Subcutaneous adipose tissue (tissue), 4 donors: ENCODE results near the gene CELA1. TPM values are rescaled to one million over a fixed set of nuclear protein-coding genes. Genes with fewer than 3 reads are reported as not detected.

ENCODE experiments used
- total RNA-seq, 4 donors: library from RNA; depleted of rRNA; stranded (reverse); fragments of >200 nt; gene quantifications; one replicate each; pipeline ENCODE4 v1.1.0, GENCODE V29; 2016
- TF ChIP-seq, protein P1 (sequence below): fragments of 450-650 bp; IDR thresholded peaks from one replicate; pipeline ENCODE4 v1.5.1; 2016; ENCODE audit warnings: low read depth, mild to moderate bottlenecking, control low read depth, antibody characterized with exemption, moderate library complexity

The CELA1 gene
- total RNA-seq, 4 donors from 2014 or later, result not detected

DNA sequence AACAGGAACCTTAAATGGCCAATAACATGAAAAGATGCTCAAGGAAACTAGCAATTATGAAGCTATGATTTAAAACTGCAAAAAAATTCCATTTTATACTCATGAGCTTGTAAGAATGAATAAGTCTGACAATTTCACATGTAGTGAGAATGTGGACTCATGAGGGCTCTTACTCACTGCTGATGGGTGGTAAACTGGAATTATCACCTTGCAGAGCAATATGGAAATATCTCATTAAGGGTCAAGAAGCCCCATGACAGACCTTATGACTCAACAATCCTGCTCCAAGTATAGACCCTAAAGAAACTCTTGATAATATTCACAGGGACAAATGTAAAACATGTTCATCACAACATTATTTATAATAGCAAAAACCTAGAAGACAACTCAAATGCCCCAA lies 52.8 kb downstream of the CELA1 start:
- TF ChIP-seq, protein P1, sequence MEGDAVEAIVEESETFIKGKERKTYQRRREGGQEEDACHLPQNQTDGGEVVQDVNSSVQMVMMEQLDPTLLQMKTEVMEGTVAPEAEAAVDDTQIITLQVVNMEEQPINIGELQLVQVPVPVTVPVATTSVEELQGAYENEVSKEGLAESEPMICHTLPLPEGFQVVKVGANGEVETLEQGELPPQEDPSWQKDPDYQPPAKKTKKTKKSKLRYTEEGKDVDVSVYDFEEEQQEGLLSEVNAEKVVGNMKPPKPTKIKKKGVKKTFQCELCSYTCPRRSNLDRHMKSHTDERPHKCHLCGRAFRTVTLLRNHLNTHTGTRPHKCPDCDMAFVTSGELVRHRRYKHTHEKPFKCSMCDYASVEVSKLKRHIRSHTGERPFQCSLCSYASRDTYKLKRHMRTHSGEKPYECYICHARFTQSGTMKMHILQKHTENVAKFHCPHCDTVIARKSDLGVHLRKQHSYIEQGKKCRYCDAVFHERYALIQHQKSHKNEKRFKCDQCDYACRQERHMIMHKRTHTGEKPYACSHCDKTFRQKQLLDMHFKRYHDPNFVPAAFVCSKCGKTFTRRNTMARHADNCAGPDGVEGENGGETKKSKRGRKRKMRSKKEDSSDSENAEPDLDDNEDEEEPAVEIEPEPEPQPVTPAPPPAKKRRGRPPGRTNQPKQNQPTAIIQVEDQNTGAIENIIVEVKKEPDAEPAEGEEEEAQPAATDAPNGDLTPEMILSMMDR, result no peak

DNA sequence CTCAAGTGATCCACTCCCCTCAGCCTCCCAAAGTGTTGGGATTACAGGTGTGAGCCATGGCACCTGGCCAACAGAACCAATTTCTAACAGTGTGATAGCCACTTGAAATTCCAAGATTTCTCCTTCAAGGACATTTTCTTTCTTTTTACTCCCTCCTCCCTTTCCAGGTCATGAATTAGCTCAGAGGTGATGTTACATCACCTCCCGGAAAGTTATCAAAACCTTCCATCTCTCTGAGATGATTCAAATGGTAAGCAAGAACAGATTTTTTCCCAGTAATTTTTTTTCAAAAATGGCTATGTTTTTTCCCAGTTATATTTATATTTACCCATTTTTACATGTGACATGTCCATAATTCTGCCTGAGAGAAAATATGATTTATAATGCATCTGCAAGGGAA lies 60.6 kb downstream of the CELA1 start:
- TF ChIP-seq, protein P1, result no peak

DNA sequence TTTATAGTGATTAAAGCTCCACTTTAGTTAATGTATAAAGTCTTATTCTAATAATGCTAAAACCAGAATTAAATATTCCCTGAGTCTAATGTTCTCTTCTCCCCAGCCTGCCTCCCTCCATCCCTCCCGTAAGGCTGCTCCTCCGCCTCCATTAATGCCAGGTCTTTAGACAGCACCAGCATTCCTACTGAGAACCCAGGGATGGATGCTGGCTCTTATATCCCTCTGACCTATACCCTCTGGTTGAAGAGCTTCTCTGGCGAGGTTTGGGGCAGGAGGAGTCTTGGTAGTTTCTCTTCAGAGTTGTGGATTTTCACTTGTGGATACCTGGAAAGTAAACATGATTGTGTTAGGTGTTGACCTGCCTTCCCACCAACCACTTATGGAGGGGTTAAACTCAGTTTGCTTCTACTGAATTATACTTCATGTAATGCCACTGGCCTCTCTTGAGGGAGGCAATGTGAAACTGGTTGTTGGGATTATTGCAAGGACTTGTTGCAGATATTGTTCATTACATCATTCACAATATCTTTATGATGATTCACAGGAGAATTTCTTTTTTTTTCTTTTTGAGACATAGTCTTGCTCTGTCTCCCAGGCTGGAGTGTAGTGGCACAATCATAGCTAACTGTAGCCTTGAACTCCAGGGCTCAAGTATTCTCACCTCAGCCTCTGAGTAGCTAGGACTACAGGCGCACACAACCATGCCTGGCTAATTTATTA lies 65.1 kb downstream of the CELA1 start:
- TF ChIP-seq, protein P1, result no peak

Other genes starting within 250 kb of the CELA1 start
- gene TFCP2, start 173.5 kb downstream of the CELA1 start, total RNA-seq, result 10 to 100 TPM; 13.1 to 22.8 (median 15.0) TPM
- gene POU6F1, start 128.6 kb downstream of the CELA1 start, total RNA-seq, result 10 to 100 TPM in 2 of 4 donors, 1 to 10 TPM in 2; 6.3 to 13.0 (median 10.5) TPM
- gene DAZAP2, start 107.9 kb downstream of the CELA1 start, total RNA-seq, result 100 to 1,000 TPM; 162 to 256 (median 236) TPM
- gene SMAGP, start 76.3 kb downstream of the CELA1 start, total RNA-seq, result 10 to 100 TPM in 1 of 4 donors, 1 to 10 TPM in 3; 2.9 to 11.9 (median 3.5) TPM
- gene BIN2, start 22.5 kb downstream of the CELA1 start, total RNA-seq, result 10 to 100 TPM in 2 of 4 donors, 1 to 10 TPM in 2; 2.3 to 26.2 (median 8.9) TPM
- 10 to 100 TPM in 1 of 4 donors, 1 to 10 TPM in 3; 1.1 to 13.8 (median 3.3) TPM for gene GALNT6, start 44.7 kb upstream of the CELA1 start, total RNA-seq
- 1 to 10 TPM in 3 of 4 donors, under 1 TPM in 1; 0.49 to 5.6 (median 1.7) TPM for gene SLC4A8, start 78.2 kb upstream of the CELA1 start, total RNA-seq
- 1 to 10 TPM in 1 of 4 donors, under 1 TPM in 3; 0.19 to 1.2 (median 0.68) TPM for gene SCN8A, start 244.6 kb upstream of the CELA1 start, total RNA-seq